ENCODE data around the gene CCT7.

Gene CCT7

GRCh38 chr2:73297151-73297559 lies 63.0 kb downstream of the CCT7 start:
- no peak for DNase-seq

- DNase-seq, result no peak
Observed at GRCh38 chr2:73297586-73297985, 63.5 kb downstream of the CCT7 start.

GRCh38 chr2:73300926-73301325 lies 66.8 kb downstream of the CCT7 start:
- no peak for DNase-seq

GRCh38 chr2:73301636-73302035 lies 67.5 kb downstream of the CCT7 start:
- DNase-seq, result no peak
